Measurements from ENCODE around the gene OLFML3. TPM values are rescaled to one million over a fixed set of nuclear protein-coding genes. Genes with fewer than 3 reads are reported as not detected.
A peak's percentile ranks its signal among the peaks of the same experiment; 100 is the strongest.
"Not testable (repeated sequence)": the region's sequence is repeated elsewhere in the genome, so short reads cannot be mapped to it uniquely, and the experiment has no call there.

The OLFML3 gene
- total RNA-seq, 1 donor = 135 TPM

- peak; percentile 64 for DNase-seq (ENCODE audit: low read depth)
- TF ChIP-seq CTCF (IDR thresholded peaks at IDR 0.05; ENCODE audit: insufficient read depth, low read length) = no peak
Observed at GRCh38 chr1:113943028-113943811, 36.1 kb upstream of the OLFML3 start.

DNA sequence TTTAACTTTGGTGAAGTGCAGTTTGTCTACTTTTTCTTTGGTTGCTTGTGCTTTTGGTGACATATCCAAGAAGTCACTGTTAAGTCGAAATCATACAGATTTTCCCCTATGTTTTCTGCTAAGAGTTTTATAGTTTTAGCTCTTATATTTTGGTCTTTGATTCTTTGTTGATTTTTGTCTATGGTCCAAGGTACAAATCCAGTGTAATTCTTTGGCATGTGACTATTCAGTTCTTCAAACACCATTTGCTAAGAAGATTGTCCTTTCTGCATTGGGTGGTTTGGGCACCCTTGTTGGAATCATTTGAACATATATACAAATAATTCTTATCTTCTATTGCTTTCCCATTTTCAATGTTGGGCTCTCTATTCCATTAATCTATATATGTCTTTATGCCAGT is 33.9 kb upstream of the OLFML3 start:
- DNase-seq (ENCODE audit: low read depth) = no peak
- H3K4me3 ChIP-seq (ENCODE audit: low read depth, low read length) = no peak overlapping the region
- no peak for TF ChIP-seq CTCF (IDR thresholded peaks at IDR 0.05; ENCODE audit: insufficient read depth, low read length)

More at GRCh38 chr1:113943028-113943811, 36.1 kb upstream of the OLFML3 start:
- H3K4me3 ChIP-seq (ENCODE audit: low read depth, low read length) = no peak overlapping the region

DNA sequence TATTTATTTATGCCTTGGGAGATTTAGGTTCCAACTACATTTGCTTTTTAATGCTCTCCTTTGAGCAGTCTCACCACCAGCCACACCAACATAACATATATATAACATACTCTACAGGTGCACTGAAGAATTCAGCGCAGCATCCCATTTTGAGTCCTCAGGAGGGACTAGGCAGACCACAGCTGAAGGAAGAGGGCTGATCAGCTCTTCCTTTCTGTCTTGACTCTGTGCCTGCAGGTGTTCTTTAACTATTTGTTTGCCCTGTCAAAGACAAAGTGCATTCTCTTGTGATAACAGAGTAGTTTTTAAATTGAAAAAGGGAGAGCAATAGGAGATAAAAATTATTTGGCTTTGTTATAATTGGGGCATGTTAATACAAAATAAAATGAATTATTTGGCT is 33.2 kb upstream of the OLFML3 start:
- H3K4me3 ChIP-seq (ENCODE audit: low read depth, low read length) = no peak overlapping the region
- TF ChIP-seq CTCF (IDR thresholded peaks at IDR 0.05; ENCODE audit: insufficient read depth, low read length) = no peak

DNA sequence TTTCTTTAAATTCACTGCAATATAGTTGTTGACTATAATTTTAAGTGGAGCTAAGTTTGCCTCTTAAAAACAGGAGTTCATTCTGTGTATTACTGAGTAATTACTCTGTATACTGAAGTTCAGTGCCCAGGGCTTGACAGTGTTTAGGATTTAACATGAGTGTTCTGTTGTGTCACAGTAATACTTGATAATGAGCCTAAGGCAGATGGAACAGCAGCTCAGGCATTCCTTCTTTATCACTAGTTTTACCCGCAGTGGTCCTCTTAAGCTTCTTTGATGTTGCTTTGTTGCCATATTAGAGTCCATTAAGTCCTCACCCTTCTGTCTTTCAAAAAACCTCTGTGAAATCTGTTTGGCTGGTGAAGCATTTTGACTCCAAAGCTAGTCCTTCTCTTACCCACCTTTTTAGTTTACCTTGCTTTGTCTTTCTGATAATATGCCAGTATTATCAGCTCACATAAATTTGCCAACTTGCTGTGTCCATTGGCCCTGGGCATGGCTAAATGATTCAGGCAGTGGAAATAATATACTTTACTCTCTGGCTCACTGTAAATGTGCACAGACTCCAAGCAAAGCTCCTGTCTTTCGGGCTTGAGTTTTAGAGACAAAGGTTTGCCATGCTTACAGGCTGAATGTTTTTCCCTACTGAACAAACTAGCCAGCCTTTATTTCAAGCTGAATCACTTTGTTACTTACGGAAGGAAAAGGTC is 32.4 kb upstream of the OLFML3 start:
- DNase-seq (ENCODE audit: low read depth) = no peak
- H3K4me3 ChIP-seq (ENCODE audit: low read depth, low read length) = no peak overlapping the region
- no peak for TF ChIP-seq CTCF (IDR thresholded peaks at IDR 0.05; ENCODE audit: insufficient read depth, low read length)

More for the DNA sequence above, 33.2 kb upstream of the OLFML3 start:
- DNase-seq (ENCODE audit: low read depth) = no peak

DNA sequence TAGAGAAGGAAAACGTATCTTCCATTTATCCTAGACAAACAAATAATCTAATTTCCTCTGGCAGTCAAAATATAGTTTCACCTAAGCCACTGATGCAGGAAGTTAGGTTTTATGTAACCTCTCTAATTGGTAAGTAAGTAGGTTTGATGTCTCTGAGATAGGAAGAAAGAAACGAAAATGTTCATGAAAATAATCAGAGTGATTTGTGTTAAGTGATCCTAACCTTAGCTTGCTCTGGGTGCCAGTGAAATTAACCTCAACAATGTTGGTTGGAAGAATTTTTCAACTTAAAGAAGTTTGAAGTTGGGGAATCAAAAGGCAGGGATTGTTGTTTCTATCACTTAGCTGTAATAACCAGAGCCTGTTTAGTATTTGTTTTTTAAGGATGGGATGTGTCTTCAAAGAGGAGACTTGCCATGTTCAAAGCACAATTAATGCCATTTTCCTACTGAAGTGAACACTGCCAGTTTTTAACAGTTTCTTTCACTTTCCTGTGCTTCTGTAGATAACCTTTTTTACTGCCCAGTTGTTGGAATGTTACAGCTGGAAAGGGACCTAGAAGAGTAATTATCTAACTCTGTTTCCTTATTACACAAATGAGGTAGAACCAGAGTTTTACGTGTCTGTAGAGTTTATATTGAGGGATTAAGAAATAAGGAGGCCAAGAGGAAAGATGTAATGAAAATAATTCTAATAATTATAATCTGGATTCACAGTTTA is 31.7 kb upstream of the OLFML3 start:
- TF ChIP-seq CTCF (IDR thresholded peaks at IDR 0.05; ENCODE audit: insufficient read depth, low read length) = no peak
- DNase-seq (ENCODE audit: low read depth) = peak; percentile 23
- H3K4me3 ChIP-seq (ENCODE audit: low read depth, low read length) = no peak overlapping the region

DNA sequence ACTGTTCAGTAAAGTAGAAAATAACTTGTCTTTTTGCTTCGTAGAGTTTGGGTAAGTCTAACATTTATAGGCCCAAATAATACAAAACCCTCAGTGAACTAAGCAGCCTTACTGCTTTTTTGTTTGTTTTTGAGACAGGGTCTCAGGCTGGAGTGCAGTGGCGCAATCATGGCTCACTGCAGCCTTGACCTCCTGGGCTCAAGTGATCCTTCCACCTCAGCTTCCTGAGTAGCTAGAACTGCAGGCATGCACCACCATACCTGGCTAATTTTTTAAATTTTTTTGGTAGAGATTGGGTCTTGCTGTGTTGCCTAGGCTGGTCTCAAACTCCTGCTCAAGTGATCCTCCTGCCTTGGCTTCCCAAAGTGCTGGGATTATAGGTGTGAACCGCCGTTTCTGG is 31.1 kb upstream of the OLFML3 start:
- DNase-seq (ENCODE audit: low read depth); H3K4me3 ChIP-seq (ENCODE audit: low read depth, low read length): not testable (repeated sequence)

- peak; percentile 46 for TF ChIP-seq CTCF (IDR thresholded peaks at IDR 0.05; ENCODE audit: insufficient read depth, low read length)
- H3K4me3 ChIP-seq (ENCODE audit: low read depth, low read length) = no peak overlapping the region
- peak; percentile 44 for DNase-seq (ENCODE audit: low read depth)
Observed at GRCh38 chr1:113949007-113949406, 30.3 kb upstream of the OLFML3 start.

Measured in fibroblast of the aortic adventitia (primary cell).